GM12878 (cell line): ENCODE data around the gene PITPNM1. TPM values are rescaled to one million over a fixed set of nuclear protein-coding genes. Genes with fewer than 3 reads are reported as not detected.

Experiments
- ASH2L ChIP-seq: fragments of 300-600, 200-600 bp; sonication (generic); IDR thresholded peaks from 2 replicates; pipeline ENCODE4 v1.6.1; 2017; ENCODE audit warnings: low read depth, mild to moderate bottlenecking, borderline replicate concordance
- CEBPB ChIP-seq, 2 experiments: fragments of 150-350 bp in 1 of 2; IDR thresholded peaks; 2 replicates each; pipeline ENCODE4 v1.6.1; 2012 to 2014; ENCODE audit warnings: low read depth in 2 of 2, low read length in 2 of 2, borderline replicate concordance in 1 of 2, inconsistent platforms in 1 of 2
- CREB1 ChIP-seq: IDR thresholded peaks from 2 replicates; pipeline ENCODE4 v1.6.1; 2012; ENCODE audit warnings: low read depth, mild to moderate bottlenecking, inconsistent platforms
- HDAC6 ChIP-seq: fragments of 200-600 bp; sonication (generic); IDR thresholded peaks from one replicate; pipeline ENCODE4 v1.8.0; 2017; ENCODE audit warnings: antibody characterized with exemption; ENCODE audit not compliant: unreplicated experiment
- JUND ChIP-seq: IDR thresholded peaks from 2 replicates; pipeline ENCODE4 v1.6.1; 2012; ENCODE audit warnings: low read depth, mild to moderate bottlenecking, low read length, improper control_type of control experiment, moderate library complexity
- LARP7 ChIP-seq: fragments of 450-650 bp; IDR thresholded peaks from 2 replicates; pipeline ENCODE4 v1.6.1; 2017; ENCODE audit warnings: mild to moderate bottlenecking
- MEF2B ChIP-seq: fragments of 450-650 bp; IDR thresholded peaks from 2 replicates; pipeline ENCODE4 v1.6.1; 2018; ENCODE audit warnings: mild to moderate bottlenecking, moderate library complexity; ENCODE audit not compliant: partially characterized antibody, poor library complexity, severe bottlenecking
- MTA2 ChIP-seq: fragments of 450-650 bp; IDR thresholded peaks from 2 replicates; pipeline ENCODE4 v1.6.1; 2016; ENCODE audit warnings: low read depth, mild to moderate bottlenecking, moderate library complexity
- NBN ChIP-seq: fragments of 450-650 bp; IDR thresholded peaks from 2 replicates; pipeline ENCODE4 v1.6.1; 2016
- NFYB ChIP-seq: IDR thresholded peaks from 2 replicates; pipeline ENCODE4 v1.6.1; 2011; ENCODE audit warnings: low read depth, mild to moderate bottlenecking, low read length, improper control_type of control experiment, moderate library complexity; ENCODE audit not compliant: insufficient read depth
- NKRF ChIP-seq: fragments of 450-650 bp; conservative IDR thresholded peaks from 2 replicates; pipeline ENCODE4 v1.6.1; 2017; ENCODE audit warnings: mild to moderate bottlenecking, moderate library complexity
- NR2F1 ChIP-seq: fragments of 450-650 bp; conservative IDR thresholded peaks from 2 replicates; pipeline ENCODE4 v1.6.1; 2017; ENCODE audit warnings: mild to moderate bottlenecking
- POLR2A ChIP-seq: IDR thresholded peaks from 2 replicates; pipeline ENCODE4 v1.6.1; 2011; ENCODE audit warnings: low read depth, mild to moderate bottlenecking, low read length
- POLR2AphosphoS5 ChIP-seq: IDR thresholded peaks from 2 replicates; pipeline ENCODE4 v1.6.1; 2011; ENCODE audit warnings: mild to moderate bottlenecking, low read length, inconsistent platforms
- STAT3 ChIP-seq: IDR thresholded peaks from 2 replicates; pipeline ENCODE4 v1.6.1; 2011; ENCODE audit warnings: low read depth, low read length, improper control_type of control experiment
- TBL1XR1 ChIP-seq: IDR thresholded peaks from 2 replicates; pipeline ENCODE4 v1.6.1; 2012; ENCODE audit warnings: low read depth, low read length, improper control_type of control experiment
- USF1 ChIP-seq: IDR thresholded peaks from 2 replicates; pipeline ENCODE4 v1.6.1; 2011; ENCODE audit warnings: borderline replicate concordance, low read depth, mild to moderate bottlenecking, moderate library complexity, mixed read lengths, low read length; ENCODE audit not compliant: insufficient read depth; ENCODE audit errors: extremely low read length
- ZNF207 ChIP-seq: fragments of 450-650 bp; IDR thresholded peaks from 2 replicates; pipeline ENCODE4 v1.6.1; 2014; ENCODE audit warnings: antibody characterized with exemption, mild to moderate bottlenecking, borderline replicate concordance
- ZNF24 ChIP-seq: fragments of 450-650 bp; IDR thresholded peaks from 2 replicates; pipeline ENCODE4 v1.6.1; 2017; ENCODE audit warnings: antibody characterized with exemption, mild to moderate bottlenecking
- ZNF384 ChIP-seq: IDR thresholded peaks from 2 replicates; pipeline ENCODE4 v1.6.1; 2012; ENCODE audit warnings: low read depth, mild to moderate bottlenecking, low read length, improper control_type of control experiment, borderline replicate concordance
- polyA plus RNA-seq, 11 experiments: library from polyadenylated mRNA; depleted of rRNA in 4 of 11; unstranded in 6 of 11; stranded (reverse) in 5 of 11; fragments of >200 nt; fragmentation: Nextera tagmentation in 4 of 11; fragmentation: Illumina TruSeq in 1 of 11; extraction: Ambion mirVana in 4 of 11; extraction: Trizol in 1 of 11; gene quantifications; 1 replicate in 1 of 11; 2 replicates in 10 of 11; pipeline versions ENCODE4 v1.2.1 to v1.2.3, GENCODE V29; 2011 to 2016; ENCODE audit warnings: inconsistent platforms in 2 of 11, missing spikeins in 2 of 11, low read depth in 1 of 11
- total RNA-seq, 4 experiments: library from RNA; depleted of rRNA in 3 of 4; stranded (reverse); fragments of >200 nt in 3 of 4; fragmentation: Illumina TruSeq in 1 of 4; extraction: Trizol in 1 of 4; gene quantifications; 2 replicates each; pipeline versions ENCODE4 v1.2.1 to v1.2.3, GENCODE V29; 2013 to 2021

The PITPNM1 gene
- total and polyA plus RNA-seq, 10 of the 15 experiments (the other 5 are each of a cell fraction or from before 2014, with no cell fraction given): 0.11 to 56.8 (median 16.5) TPM

- no peak for TF ChIP-seq HDAC6
- TF ChIP-seq JUND: no peak
- TF ChIP-seq NBN: peak; percentile 81
- no peak for TF ChIP-seq TBL1XR1
- peak; percentile 86; the same call in 1 of the 2 replicates for TF ChIP-seq ASH2L
- TF ChIP-seq STAT3: no peak
- TF ChIP-seq CEBPB (IDR thresholded peaks at IDR 0.05; ENCODE audit: borderline replicate concordance in 1 of 2, low read depth in 2 of 2, low read length in 2 of 2): no peak
- peak; percentile 77; the same call in 1 of the 2 replicates for TF ChIP-seq LARP7
- TF ChIP-seq NR2F1: 0 out of 2 replicates have a peak, but pooled peaks have one; percentile 48
- no peak for TF ChIP-seq ZNF24
- peak; percentile 98 for TF ChIP-seq CREB1
- peak; percentile 90 for TF ChIP-seq NKRF
- no peak for TF ChIP-seq NFYB
- peak; percentile 62 for TF ChIP-seq MEF2B
- TF ChIP-seq ZNF207: peak; percentile 26; the same call in 1 of the 2 replicates
- 0 out of 2 replicates have a peak, but pooled peaks have one; percentile 26 for TF ChIP-seq POLR2AphosphoS5
- no peak for TF ChIP-seq MTA2
- no peak for TF ChIP-seq ZNF384
- TF ChIP-seq POLR2A: peak; percentile 70
- peak; percentile 22 for TF ChIP-seq USF1
Measured at GRCh38 chr11:67508486-67509121, 3.4 kb upstream of the PITPNM1 start (continued).
